G401 (cell line): ENCODE measurements around the gene SH2B3. TPM values are rescaled to one million over a fixed set of nuclear protein-coding genes. Genes with fewer than 3 reads are reported as not detected.
A peak's percentile ranks its signal among the peaks of the same experiment; 100 is the strongest.
"Not testable (repeated sequence)": the region's sequence is repeated elsewhere in the genome, so short reads cannot be mapped to it uniquely, and the experiment has no call there.

ENCODE experiments used
- DNase-seq: peaks from one replicate; pipeline ENCODE4 v3.0.0-alpha.2; 2015; ENCODE audit warnings: low spot score
- in situ Hi-C: cut with HindIII; loops from 2 replicates; pipeline ENCODE4 v1.10.0; 2016; ENCODE audit warnings: low sequenced_read_pairs, mixed read lengths
- total RNA-seq: library from RNA; depleted of rRNA; stranded (reverse); fragments of >200 nt; shearing (Covaris generic); gene quantifications from 2 replicates; pipeline ENCODE4 v1.2.3, GENCODE V29; 2014

Gene SH2B3
- total RNA-seq, 1 experiment from 2014 or later, result 9.9 TPM

- DNase-seq, result no peak
- in situ Hi-C loops, result no loop called here
These were observed 45.0 kb downstream of the SH2B3 start for GRCh38 chr12:111450676-111451075.

- DNase-seq, result no peak
- in situ Hi-C loops, result no loop called here
These were observed 45.5 kb downstream of the SH2B3 start for GRCh38 chr12:111451232-111451631.

- in situ Hi-C loops, result no loop called here
- DNase-seq, result peak; percentile 73
These were observed 46.0 kb downstream of the SH2B3 start for GRCh38 chr12:111451649-111452129.

- in situ Hi-C loops, result no loop called here
- no peak for DNase-seq
These were observed 47.6 kb downstream of the SH2B3 start for GRCh38 chr12:111453071-111453989.

- in situ Hi-C loops, result no loop called here
- no peak for DNase-seq
These were observed 48.6 kb downstream of the SH2B3 start for GRCh38 chr12:111454311-111454710.

- no peak for DNase-seq
- in situ Hi-C loops, result no loop called here
These were observed 49.2 kb downstream of the SH2B3 start for GRCh38 chr12:111454716-111455447.

- DNase-seq, result no peak
These were observed 50.0 kb downstream of the SH2B3 start for GRCh38 chr12:111455448-111456320.

GRCh38 chr12:111457071-111457470 is 51.3 kb downstream of the SH2B3 start:
- no peak for DNase-seq
- in situ Hi-C loops, result no loop called here

More at GRCh38 chr12:111455448-111456320, 50.0 kb downstream of the SH2B3 start:
- in situ Hi-C loops, result no loop called here

GRCh38 chr12:111457577-111457976 is 51.9 kb downstream of the SH2B3 start:
- in situ Hi-C loops, result no loop called here
- DNase-seq, result no peak

- no peak for DNase-seq
- in situ Hi-C loops, result no loop called here
These were observed 52.9 kb downstream of the SH2B3 start for GRCh38 chr12:111458546-111459172.

- in situ Hi-C loops, DNase-seq: not testable (repeated sequence)
These were observed 54.4 kb downstream of the SH2B3 start for GRCh38 chr12:111460111-111460510.

- in situ Hi-C loops, result no loop called here
- DNase-seq, result no peak
These were observed 56.6 kb downstream of the SH2B3 start for GRCh38 chr12:111462210-111462769.

GRCh38 chr12:111467092-111467856 is 61.6 kb downstream of the SH2B3 start:
- in situ Hi-C loops, result no loop called here
- no peak for DNase-seq

GRCh38 chr12:111467857-111468241 is 62.1 kb downstream of the SH2B3 start:
- no peak for DNase-seq
- in situ Hi-C loops, result no loop called here

GRCh38 chr12:111469401-111469800 is 63.7 kb downstream of the SH2B3 start:
- in situ Hi-C loops, result no loop called here

GRCh38 chr12:111471236-111471635 is 65.5 kb downstream of the SH2B3 start:
- in situ Hi-C loops, result no loop called here
- DNase-seq, result no peak

More at GRCh38 chr12:111469401-111469800, 63.7 kb downstream of the SH2B3 start:
- DNase-seq, result no peak

- DNase-seq, result no peak
- in situ Hi-C loops, result no loop called here
These were observed 76.7 kb downstream of the SH2B3 start for GRCh38 chr12:111482462-111482861.

- in situ Hi-C loops, result no loop called here
- DNase-seq, result no peak
These were observed 82.5 kb downstream of the SH2B3 start for GRCh38 chr12:111488271-111488670.
